ENCODE measurements around the gene CPED1. TPM values are rescaled to one million over a fixed set of nuclear protein-coding genes. Genes with fewer than 3 reads are reported as not detected.

The CPED1 gene
- total RNA-seq, 1 experiment from 2014 or later = 0.13 TPM

- H3K9ac ChIP-seq (ENCODE audit: extremely low read depth, insufficient read length, low read length) = no peak overlapping the region
- H3K9me3 ChIP-seq (ENCODE audit: control insufficient read depth, low read depth, low read length) = no peaks in the 10 kb centered on the region
- H2BK120ac ChIP-seq (ENCODE audit: low read depth, low read length, poor library complexity, severe bottlenecking) = no peak overlapping the region
- H2AK5ac ChIP-seq (ENCODE audit: insufficient read length, low read length) = no peak overlapping the region
- H4K5ac ChIP-seq (ENCODE audit: insufficient read length, low read depth, low read length) = no peak overlapping the region
- no peak overlapping the region for H4K91ac ChIP-seq (ENCODE audit: insufficient read length, low read depth, low read length)
- no peak overlapping the region for H4K8ac ChIP-seq (replicated peaks; ENCODE audit: insufficient read length, low read depth, low read length)
- Mint-ChIP-seq H3K27me3 (ENCODE audit: low read depth) (peaks cover 30% of the 10 kb centered on the region), H3K27ac (no peak overlapping the region), H3K36me3 (ENCODE audit: insufficient read depth in 1 of 3, low read depth in 3 of 3) (no peaks in the 10 kb centered on the region), H3K9me3 (no peaks in the 10 kb centered on the region), H3K4me1 (peaks cover 14% of the 10 kb centered on the region in 2 experiments), H3K4me3 (no peak overlapping the region)
- H2AFZ ChIP-seq (ENCODE audit: low read length) = no peak overlapping the region
- no peak overlapping the region for H3K4ac ChIP-seq (ENCODE audit: low read depth, low read length)
- no peaks in the 10 kb centered on the region for H3K79me2 ChIP-seq (ENCODE audit: insufficient read depth, low read length)
- peaks cover 3% of the 10 kb centered on the region; the same call in 1 of the 2 replicates for H3K27me3 ChIP-seq (ENCODE audit: insufficient read depth, low read length)
- no peak overlapping the region for H3K27ac ChIP-seq (ENCODE audit: insufficient read length, low read depth, low read length)
- H3K56ac ChIP-seq (ENCODE audit: insufficient read length, low read depth, low read length) = no peak overlapping the region
- H3K23ac ChIP-seq (ENCODE audit: insufficient read length, low read depth, low read length) = no peak overlapping the region
- no peak overlapping the region for H3K4me2 ChIP-seq (ENCODE audit: insufficient read depth, insufficient read length, low read length)
- H3T11ph ChIP-seq (ENCODE audit: low read length) = no peak overlapping the region
- WGBS (ENCODE audit: extremely low coverage, insufficient read length, low lambda C conversion rate) = no CpG with 5 or more reads among the region's 2 CpGs
- H2BK20ac ChIP-seq (ENCODE audit: low read depth, low read length, poor library complexity, severe bottlenecking) = no peak overlapping the region
- H2BK12ac ChIP-seq (ENCODE audit: insufficient read length, low read depth, low read length) = no peak overlapping the region
- no peak overlapping the region for H3K14ac ChIP-seq (ENCODE audit: insufficient read depth, low read length)
- H3K23me2 ChIP-seq (ENCODE audit: insufficient read length, low read depth, low read length, poor library complexity, severe bottlenecking) = peaks cover 4% of the 10 kb centered on the region
- no peak overlapping the region for H2BK15ac ChIP-seq (ENCODE audit: low read depth, low read length)
- DNase-seq = no peak
- no peak overlapping the region for H2BK5ac ChIP-seq (ENCODE audit: insufficient read length, low read length)
- H4K20me1 ChIP-seq (ENCODE audit: control insufficient read depth, insufficient read depth, insufficient read length) = no peaks in the 10 kb centered on the region
- H3K79me1 ChIP-seq (ENCODE audit: insufficient read depth, low read depth, low read length, poor library complexity, severe bottlenecking) = no peaks in the 10 kb centered on the region
- H3K18ac ChIP-seq (ENCODE audit: insufficient read length, low read depth, low read length) = no peak overlapping the region
- no peak for TF ChIP-seq CTCF (conservative IDR thresholded peaks at IDR 0.05)
- no peaks in the 10 kb centered on the region for H3K4me1 ChIP-seq (ENCODE audit: insufficient read depth, low read length)
Observed at GRCh38 chr7:120986650-120987049, 1.9 kb upstream of the CPED1 start.

All from H9 (cell line).